Fibroblast of skin of left quadriceps (primary cell): ENCODE results near the gene PFKP.

Source experiments
- DNase-seq, 2 experiments: peaks; one replicate each; pipeline ENCODE4 v3.0.0-alpha.2; 2013; ENCODE audit warnings: low read depth in 2 of 2

The PFKP gene

GRCh38 chr10:3069876-3070275, 2.5 kb downstream of the PFKP start:
- DNase-seq = no peak

DNA sequence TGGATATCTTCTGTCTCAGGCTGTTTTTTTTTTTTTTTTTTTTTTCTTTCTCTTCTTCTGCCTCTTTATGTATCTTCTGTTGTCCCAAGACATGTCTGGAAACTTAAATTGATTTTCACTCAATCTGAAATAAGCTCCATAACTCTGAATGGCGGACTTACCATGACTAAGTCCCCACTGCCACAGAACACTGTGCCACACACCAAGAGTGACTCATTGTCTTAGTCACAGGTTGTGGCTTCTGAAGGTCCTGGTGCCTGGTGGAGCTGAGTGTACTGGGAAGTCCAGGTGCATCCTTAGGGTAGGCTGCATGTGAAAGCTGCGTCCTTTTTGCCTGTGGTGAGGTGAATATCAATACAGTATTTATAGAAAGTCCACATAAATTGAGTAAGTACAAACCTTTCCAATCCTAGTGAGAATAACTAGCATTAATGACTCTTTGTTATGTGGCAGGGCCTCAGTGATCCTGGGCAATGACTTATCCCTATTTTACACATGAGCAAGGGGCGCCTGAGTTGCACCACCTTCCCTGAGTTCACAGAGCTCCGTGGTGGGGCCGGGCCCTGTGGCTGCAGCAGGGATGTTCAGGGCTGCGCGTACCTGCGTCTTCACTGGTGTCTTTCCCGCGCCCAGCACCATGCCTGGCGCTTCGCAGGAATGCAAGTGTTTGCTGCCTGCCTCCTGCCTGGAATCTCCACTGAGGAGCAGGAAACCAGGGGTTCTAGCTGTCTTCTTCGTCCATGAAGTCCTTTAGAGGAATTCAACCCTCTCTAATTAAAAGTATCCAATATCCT, 4.3 kb downstream of the PFKP start:
- no peak for DNase-seq

GRCh38 chr10:3072641-3073360, 5.5 kb downstream of the PFKP start:
- DNase-seq = no peak

DNA sequence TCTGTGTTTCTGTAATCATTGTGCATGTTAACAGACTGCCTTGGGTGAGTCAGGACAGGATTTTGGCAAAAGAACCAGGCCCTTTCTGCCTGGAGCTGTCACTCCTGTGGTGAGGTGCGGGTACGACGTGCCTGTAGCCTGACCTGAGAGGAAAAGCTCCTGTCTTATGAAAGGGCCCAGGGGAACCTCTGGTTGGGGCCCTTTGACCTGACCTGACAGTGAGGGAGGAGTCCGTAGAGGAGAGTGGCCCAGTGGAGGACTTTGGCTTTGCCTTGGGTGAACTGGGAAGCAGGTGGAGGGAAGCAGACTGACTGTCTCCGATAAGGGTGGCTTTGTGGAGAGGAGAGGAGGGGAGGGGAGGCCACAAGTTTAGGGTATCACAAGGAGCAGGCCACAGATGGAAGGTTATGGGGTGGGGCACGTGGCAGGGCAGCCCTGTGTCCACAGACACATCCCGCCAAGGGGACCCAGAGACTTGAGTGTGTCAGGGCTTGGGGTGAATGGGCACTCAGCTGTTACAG, 6.9 kb downstream of the PFKP start:
- DNase-seq = no peak

DNA sequence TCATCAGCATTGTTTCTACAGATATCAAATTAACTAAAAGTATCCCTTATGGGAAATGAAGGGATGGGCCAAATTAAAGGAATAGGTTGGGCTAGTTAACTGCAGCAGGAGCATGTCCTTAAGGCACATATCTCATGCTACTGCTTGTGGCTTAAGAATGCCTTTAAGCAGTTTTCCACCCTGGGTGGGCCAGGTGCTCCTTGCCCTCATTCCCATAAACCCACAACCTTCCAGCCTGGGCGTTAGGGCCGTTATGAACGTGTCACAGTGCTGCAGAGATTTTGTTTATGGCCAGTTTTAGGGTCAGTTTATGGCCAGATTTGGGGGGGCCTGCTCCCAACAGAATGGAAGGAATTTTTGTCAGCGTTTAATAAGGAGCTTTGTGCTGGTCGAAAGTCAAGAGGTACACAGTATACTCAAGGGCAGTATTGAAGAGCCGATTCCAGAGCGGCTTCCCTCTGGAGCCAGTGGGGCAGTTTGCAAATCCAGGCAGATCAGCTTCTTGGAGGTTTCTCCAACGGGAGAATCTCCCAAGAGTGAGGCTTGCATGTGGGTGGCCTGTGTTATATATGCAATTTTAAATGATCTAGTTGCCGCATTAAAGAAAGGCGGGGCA, 7.7 kb downstream of the PFKP start:
- no peak for DNase-seq

GRCh38 chr10:3076138-3076537, 8.8 kb downstream of the PFKP start:
- no peak for DNase-seq

GRCh38 chr10:3077509-3077908, 10.2 kb downstream of the PFKP start:
- no peak for DNase-seq

DNA sequence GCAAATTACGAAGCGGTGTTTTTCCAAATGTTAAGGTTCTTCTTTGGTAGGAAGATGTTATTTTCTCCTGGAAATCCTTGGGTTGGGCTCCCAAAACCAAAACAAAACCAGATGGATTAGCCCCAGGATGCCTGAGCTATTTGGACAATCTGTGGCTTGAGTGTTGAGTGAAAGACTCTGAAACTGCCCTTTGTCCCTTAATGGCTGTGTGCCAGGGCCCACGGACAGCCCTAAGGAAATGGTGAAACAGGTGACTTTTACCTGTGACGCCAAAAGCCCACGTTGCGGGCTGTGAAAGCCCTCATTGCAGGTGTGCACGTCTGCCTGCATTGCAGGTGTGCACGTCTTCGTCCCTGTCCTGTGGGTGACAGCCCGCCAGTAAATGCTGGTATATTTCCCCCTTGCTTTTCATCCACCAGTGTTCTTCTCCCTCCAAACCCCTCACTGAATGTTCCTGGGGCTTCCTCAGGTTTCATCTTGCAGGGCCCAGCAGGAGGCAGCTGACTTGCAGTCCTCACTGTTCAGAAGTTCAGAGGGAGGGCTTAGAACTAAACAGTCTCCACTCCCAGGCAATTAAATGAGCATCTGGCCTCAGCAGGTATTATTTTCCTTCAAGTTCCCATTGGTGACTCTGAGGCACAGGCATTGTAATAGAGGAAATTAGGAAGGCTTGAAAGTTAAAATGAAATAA, 10.7 kb downstream of the PFKP start:
- no peak for DNase-seq

DNA sequence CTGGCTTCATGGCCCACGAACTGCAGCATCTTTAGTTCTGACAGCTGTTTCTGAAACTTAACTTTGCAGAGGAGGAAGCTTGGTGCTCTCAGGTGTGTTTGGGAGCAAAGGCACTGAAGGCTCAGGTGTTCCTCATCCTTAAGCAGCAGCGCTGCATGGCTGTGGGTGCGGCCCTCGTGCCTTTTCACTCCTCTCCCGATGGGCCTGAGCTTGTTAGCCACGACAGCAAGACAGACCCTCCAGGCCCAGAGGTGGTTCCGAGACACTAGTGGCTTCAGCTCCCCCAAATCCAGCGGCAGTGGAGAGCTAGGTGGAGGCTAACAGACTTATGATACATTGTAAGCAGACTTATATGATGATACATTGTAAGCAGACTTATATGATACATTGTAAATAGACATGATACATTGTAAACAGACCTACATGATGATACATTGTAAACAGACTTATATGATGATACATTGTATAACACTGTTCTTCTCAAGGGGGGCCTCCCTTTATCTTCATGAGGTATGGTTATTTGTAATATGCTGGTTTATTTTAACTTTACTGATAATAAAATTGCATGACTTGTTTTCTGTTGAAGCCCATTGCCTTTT, 14.1 kb downstream of the PFKP start:
- DNase-seq = no peak

DNA sequence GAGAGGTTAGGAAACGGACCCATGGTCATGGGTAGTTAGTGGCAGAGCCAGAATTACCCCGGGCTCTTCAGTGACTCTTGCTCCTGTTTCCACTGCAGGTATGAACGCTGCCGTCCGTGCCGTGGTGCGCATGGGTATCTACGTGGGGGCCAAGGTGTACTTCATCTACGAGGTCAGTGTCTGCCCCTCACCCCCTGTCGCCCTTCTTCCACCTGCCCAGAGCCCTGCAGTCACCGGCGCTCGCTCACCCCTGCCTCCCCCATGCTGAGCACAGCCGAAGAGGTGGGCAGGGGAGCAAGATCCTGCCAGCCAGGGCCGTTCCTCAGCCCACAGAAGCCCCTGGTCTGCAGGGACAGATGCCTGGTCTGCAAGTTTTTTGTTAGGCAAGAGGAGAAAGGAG, 14.9 kb downstream of the PFKP start:
- no peak for DNase-seq

DNA sequence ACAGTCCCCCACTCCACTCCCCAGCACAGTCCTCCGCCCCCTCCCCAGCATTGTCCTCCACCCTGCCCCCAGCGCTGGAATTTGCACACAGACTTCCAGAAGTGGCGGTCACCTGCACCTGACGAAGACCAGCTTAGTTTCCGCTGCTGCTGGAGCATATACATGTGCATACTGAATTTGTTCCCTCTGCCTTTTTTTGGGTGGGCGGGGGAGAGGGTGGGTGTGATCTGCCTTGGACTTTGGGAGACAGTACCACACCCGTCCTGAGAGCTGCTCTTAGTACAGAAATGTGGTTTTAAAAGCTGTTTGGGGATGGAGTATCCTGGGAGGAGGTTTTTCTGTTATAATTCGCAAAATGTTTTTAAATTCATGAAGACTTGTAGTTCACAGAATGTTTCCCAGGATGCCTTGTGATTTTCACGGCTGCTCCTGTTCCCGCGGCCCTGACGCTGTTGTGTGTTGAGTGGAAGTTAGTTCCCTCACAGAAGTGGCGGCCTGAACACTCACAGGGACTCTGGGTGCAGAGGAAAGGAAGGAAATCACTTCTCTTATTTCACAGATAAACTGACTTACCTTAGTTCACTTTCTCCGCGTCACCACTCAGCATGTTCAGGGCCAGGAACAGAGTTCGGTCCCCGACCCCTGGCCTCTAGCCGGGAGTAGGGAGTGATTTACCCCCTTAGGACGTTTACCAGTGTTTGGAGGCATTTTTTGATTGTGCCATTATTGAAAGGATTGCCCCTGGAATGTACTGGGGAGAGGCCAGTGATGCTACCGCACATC, 18.6 kb downstream of the PFKP start:
- DNase-seq = no peak

DNA sequence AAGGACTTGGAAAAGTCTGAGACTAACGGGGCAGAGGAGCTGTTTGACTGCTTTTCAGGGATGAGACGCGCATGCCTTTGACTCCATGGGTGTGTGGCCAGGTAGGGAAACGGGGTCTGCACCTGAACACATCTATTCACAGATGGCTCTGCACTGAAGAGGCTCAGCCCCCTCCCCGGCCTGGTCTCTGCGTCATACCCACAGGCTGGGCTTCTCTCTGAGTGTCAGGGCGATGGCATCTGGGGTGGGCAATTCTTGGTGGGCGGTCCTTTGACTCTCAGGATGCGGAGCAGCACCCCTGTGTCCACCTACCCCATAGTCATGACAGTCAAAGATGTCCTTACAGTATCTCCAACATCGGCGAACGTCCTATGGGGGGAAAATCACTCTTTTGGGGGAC, 23.0 kb downstream of the PFKP start:
- DNase-seq = no peak

- DNase-seq = no peak
Observed at GRCh38 chr10:3090914-3091787, 23.8 kb downstream of the PFKP start.

GRCh38 chr10:3091921-3092320, 24.6 kb downstream of the PFKP start:
- DNase-seq = no peak

DNA sequence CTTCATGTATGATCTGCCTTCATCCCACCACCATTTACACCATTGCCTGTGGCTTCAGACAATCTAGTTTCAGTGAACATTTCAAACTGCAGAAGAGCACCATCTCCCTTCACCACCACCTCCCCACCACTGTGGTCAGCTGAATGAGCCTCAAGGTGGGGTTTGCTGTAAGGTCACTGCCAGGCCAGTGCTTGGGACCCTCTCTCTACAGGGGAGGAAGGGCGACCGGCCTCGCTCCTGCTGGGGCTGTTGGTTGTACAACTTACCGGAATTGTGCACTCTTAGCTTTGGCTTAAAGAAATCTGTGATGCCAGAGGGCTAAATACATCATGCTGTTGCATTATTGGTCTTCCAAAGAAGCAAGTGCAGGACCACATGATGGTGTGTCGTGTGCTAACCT, 26.6 kb downstream of the PFKP start:
- no peak for DNase-seq

- DNase-seq = no peak
Observed at GRCh38 chr10:3094609-3095036, 27.3 kb downstream of the PFKP start.

DNA sequence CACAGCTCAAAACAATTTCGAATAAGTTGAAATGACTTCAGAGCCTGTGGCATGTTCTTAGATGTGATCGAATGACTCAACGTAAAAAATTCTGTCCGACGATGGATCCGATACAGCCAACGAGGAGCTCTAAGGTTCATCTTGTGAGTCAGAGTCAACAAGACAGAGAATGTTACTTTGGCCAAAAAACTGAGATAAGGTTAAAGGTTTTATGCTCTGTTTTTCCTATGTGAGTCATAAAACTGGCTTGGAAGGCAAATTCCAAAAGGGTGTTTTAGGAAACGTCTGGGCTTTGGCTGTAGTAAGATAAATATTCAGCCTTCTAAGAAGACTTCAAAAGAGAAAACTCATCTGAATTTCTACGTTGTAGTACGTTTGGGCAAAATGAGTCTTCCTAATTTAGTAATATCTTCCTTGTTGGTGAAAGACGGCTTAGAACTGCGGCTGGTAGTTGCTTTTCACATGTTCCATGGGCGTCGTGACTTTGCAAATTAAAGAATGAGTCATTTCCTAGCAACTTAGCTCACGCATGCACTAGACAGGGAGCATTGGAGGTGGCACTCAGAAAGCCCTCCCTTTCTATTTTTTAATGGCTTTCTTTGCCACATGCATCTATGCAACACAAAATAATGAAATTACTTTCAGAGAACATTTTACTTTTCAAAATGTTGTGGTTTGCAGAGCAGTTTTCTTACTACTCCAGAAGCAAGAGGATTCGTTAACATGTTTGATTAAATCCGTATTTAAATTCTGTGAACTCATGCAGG, 28.2 kb downstream of the PFKP start:
- peak; percentile 98 for DNase-seq

GRCh38 chr10:3096149-3096548, 28.8 kb downstream of the PFKP start:
- DNase-seq = no peak

GRCh38 chr10:3097160-3097559, 29.8 kb downstream of the PFKP start:
- DNase-seq = no peak
